Measurements from ENCODE around the gene GLI3. TPM values are rescaled to one million over a fixed set of nuclear protein-coding genes. Genes with fewer than 3 reads are reported as not detected.

GLI3 gene
- total and polyA plus RNA-seq, 2 of the 4 experiments (the other 2 are of a cell fraction): 1.3 to 3.9 TPM

DNA sequence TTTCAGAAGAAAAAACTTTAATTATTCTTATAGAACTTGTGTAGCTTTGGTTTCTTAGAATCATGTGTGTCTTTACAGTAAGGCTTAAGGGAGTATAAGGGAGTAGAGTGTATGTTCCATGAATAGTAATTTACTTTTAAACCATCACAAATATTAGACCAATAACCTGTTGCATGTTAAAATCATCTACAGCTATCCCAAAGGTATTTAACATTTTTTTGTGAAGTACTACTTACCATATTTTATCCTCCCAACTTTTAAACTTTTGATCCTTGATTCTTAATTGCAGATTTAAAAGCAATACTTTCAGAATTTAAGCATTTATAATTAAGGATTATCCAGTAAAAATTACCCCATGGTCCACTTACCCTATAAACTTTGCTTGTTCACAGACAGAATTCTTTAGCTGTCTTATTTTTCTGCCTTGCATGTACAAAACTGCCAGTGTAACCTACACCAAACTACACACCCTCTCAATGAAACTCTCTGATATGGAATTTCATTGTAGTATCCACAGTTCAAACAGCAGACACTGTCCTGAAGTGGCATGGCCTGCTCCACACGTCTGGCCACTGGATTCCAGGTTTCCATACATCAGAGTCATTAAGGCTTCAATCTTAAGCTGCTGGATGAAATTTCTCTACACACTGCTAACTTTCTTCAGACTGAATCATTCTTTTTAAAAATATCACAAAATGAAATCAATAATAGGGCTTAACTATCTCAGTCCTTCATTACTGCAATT lies 5.8 kb downstream of the GLI3 start:
- Histone ChIP-seq H2AK9ac (replicated peaks; ENCODE audit: low read depth, low read length, poor library complexity) (no peak overlapping the region), H4K8ac (ENCODE audit: low read depth in 2 of 2, low read length in 2 of 2) (no peak overlapping the region), H3K9me1 (ENCODE audit: insufficient read depth, low read length) (0 out of 2 replicates have a peak, but pooled peaks cover 3% of the 10 kb centered on the region), H3K79me1 (ENCODE audit: low read depth in 1 of 2, low read length in 2 of 2) (peaks cover 20 to 41% of the 10 kb centered on the region in 2 experiments), H3K9ac (ENCODE audit: low read depth, low read length) (no peak overlapping the region), H2BK5ac (ENCODE audit: low read depth, low read length, poor library complexity, severe bottlenecking) (no peak overlapping the region), H2AFZ (replicated peaks; ENCODE audit: low read length, poor library complexity) (no peak overlapping the region), H3K4ac (ENCODE audit: low read depth, low read length) (no peak overlapping the region), H3K4me3 (ENCODE audit: insufficient read depth, low read depth, low read length) (no peak overlapping the region), H4K91ac (ENCODE audit: insufficient read depth, low read depth, low read length) (no peak overlapping the region), H3K27me3 (ENCODE audit: control insufficient read depth, insufficient read depth, low read length) (no peaks in the 10 kb centered on the region), H4K20me1 (ENCODE audit: insufficient read depth, low read length) (peaks cover 13% of the 10 kb centered on the region), H3K4me1 (ENCODE audit: control insufficient read depth, insufficient read depth, low read length) (peaks cover 12% of the 10 kb centered on the region), H2BK20ac (ENCODE audit: low read depth, low read length) (no peak overlapping the region), H3K36me3 (ENCODE audit: control insufficient read depth, insufficient read depth, low read length) (peaks cover 4% of the 10 kb centered on the region; the same call in 1 of the 2 replicates), H3K27ac (ENCODE audit: insufficient read depth, low read length) (no peak overlapping the region), H2BK15ac (ENCODE audit: low read depth, low read length) (no peak overlapping the region), H2BK120ac (ENCODE audit: low read depth, low read length) (no peak overlapping the region), H4K5ac (ENCODE audit: low read depth, low read length) (no peak overlapping the region), H3K23ac (ENCODE audit: low read depth, low read length) (no peak overlapping the region), H3K4me2 (ENCODE audit: low read depth, low read length) (no peak overlapping the region), H3K56ac (ENCODE audit: extremely low read depth, insufficient read depth, low read length) (no peak overlapping the region), H3K9me3 (ENCODE audit: control insufficient read depth, insufficient read depth, low read length) (no peaks in the 10 kb centered on the region), H2AK5ac (ENCODE audit: low read depth, low read length) (no peak overlapping the region), H3K18ac (ENCODE audit: low read depth, low read length) (no peak overlapping the region), H3K14ac (replicated peaks; ENCODE audit: low read depth, low read length) (no peak overlapping the region)
- POLR2A ChIA-PET (ENCODE audit: unreplicated experiment): no interaction called here
- intact Hi-C loops (cut with micrococcal nuclease) (loop anchor here (5.0 kb wide), 1 partner anchor 134 kb away; no protein-coding TSS in a partner anchor), dilution Hi-C loops (cut with HindIII; ENCODE audit: low sequenced_read_pairs, unreplicated experiment) (no loop called here), in situ Hi-C loops (cut with MboI; ENCODE audit: low sequenced_read_pairs) (loop anchor here (25.0 kb wide), 1 partner anchor 244 kb away; no protein-coding TSS in a partner anchor)
- ATAC-seq (ENCODE audit: low read depth): no peak
- WGBS, 2 experiments (ENCODE audit: extremely low coverage in 2 of 2, insufficient read length in 1 of 2): no CpG with 5 or more reads among the region's 1 CpG
- CTCF ChIA-PET: no interaction called here
- no peak for DNase-seq
- BruUV-seq (replicated peaks): no TSS peak
- TF ChIP-seq BHLHE40 (IDR thresholded peaks at IDR 0.05; ENCODE audit: low read depth, low read length): no peak
- TF ChIP-seq, protein P1, sequence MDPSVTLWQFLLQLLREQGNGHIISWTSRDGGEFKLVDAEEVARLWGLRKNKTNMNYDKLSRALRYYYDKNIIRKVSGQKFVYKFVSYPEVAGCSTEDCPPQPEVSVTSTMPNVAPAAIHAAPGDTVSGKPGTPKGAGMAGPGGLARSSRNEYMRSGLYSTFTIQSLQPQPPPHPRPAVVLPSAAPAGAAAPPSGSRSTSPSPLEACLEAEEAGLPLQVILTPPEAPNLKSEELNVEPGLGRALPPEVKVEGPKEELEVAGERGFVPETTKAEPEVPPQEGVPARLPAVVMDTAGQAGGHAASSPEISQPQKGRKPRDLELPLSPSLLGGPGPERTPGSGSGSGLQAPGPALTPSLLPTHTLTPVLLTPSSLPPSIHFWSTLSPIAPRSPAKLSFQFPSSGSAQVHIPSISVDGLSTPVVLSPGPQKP (IDR thresholded peaks at IDR 0.05; ENCODE audit: borderline replicate concordance, low read depth, low read length): no peak
- no peak for TF ChIP-seq MXI1 (IDR thresholded peaks at IDR 0.05; ENCODE audit: borderline replicate concordance, low read depth, low read length)
- TF ChIP-seq POLR2A (IDR thresholded peaks at IDR 0.05; ENCODE audit: low read depth, low read length): no peak
- TF ChIP-seq RCOR1 (IDR thresholded peaks at IDR 0.05; ENCODE audit: insufficient replicate concordance, low read length): no peak
- no peak for TF ChIP-seq NFE2L2 (IDR thresholded peaks at IDR 0.05; ENCODE audit: low read depth, low read length)
- TF ChIP-seq CEBPB (IDR thresholded peaks at IDR 0.05; ENCODE audit: low read depth, low read length): no peak
- TF ChIP-seq RAD21 (IDR thresholded peaks at IDR 0.05; ENCODE audit: low read length): no peak
- TF ChIP-seq CHD1 (IDR thresholded peaks at IDR 0.05; ENCODE audit: low read depth, low read length): no peak
- TF ChIP-seq, protein P2, sequence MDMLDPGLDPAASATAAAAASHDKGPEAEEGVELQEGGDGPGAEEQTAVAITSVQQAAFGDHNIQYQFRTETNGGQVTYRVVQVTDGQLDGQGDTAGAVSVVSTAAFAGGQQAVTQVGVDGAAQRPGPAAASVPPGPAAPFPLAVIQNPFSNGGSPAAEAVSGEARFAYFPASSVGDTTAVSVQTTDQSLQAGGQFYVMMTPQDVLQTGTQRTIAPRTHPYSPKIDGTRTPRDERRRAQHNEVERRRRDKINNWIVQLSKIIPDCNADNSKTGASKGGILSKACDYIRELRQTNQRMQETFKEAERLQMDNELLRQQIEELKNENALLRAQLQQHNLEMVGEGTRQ (IDR thresholded peaks at IDR 0.05; ENCODE audit: low read depth, low read length): no peak
- no peak for TF ChIP-seq FOS (IDR thresholded peaks at IDR 0.05; ENCODE audit: low read depth, low read length)
- TF ChIP-seq, protein P3, sequence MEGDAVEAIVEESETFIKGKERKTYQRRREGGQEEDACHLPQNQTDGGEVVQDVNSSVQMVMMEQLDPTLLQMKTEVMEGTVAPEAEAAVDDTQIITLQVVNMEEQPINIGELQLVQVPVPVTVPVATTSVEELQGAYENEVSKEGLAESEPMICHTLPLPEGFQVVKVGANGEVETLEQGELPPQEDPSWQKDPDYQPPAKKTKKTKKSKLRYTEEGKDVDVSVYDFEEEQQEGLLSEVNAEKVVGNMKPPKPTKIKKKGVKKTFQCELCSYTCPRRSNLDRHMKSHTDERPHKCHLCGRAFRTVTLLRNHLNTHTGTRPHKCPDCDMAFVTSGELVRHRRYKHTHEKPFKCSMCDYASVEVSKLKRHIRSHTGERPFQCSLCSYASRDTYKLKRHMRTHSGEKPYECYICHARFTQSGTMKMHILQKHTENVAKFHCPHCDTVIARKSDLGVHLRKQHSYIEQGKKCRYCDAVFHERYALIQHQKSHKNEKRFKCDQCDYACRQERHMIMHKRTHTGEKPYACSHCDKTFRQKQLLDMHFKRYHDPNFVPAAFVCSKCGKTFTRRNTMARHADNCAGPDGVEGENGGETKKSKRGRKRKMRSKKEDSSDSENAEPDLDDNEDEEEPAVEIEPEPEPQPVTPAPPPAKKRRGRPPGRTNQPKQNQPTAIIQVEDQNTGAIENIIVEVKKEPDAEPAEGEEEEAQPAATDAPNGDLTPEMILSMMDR (conservative IDR thresholded peaks at IDR 0.05; ENCODE audit: low read depth, low read length): no peak
- TF ChIP-seq MAFK (IDR thresholded peaks at IDR 0.05; ENCODE audit: low read depth, low read length): no peak
- no peak for TF ChIP-seq SMC3 (IDR thresholded peaks at IDR 0.05; ENCODE audit: low read depth, low read length)
- TF ChIP-seq MAZ (IDR thresholded peaks at IDR 0.05; ENCODE audit: borderline replicate concordance, low read depth, low read length): no peak

All from IMR-90 (cell line).